Activated CD4-positive, alpha-beta T cell treated with anti-CD3 and anti-CD28 coated beads, Interleukin-2, amount 10 ng/mL, durations not matched to agents 24 days and 14 days (primary cell): ENCODE data around the gene MAN1A1. TPM values are rescaled to one million over a fixed set of nuclear protein-coding genes. Genes with fewer than 3 reads are reported as not detected.
"Not testable (repeated sequence)": the region's sequence is repeated elsewhere in the genome, so short reads cannot be mapped to it uniquely, and the experiment has no call there.

Experiments
- DNase-seq: peaks from one replicate; pipeline ENCODE4 v3.0.0; 2022
- H3K27ac Mint-ChIP-seq: one replicate; pipeline ENCODE4 v1.8.0; 2022; ENCODE audit warnings: mild to moderate bottlenecking, mixed read lengths
- H3K27me3 Mint-ChIP-seq: one replicate; pipeline ENCODE4 v1.8.0; 2022; ENCODE audit warnings: mixed read lengths
- H3K36me3 Mint-ChIP-seq: one replicate; pipeline ENCODE4 v1.8.0; 2022; ENCODE audit warnings: low read depth, mild to moderate bottlenecking, mixed read lengths
- H3K4me1 Mint-ChIP-seq: one replicate; pipeline ENCODE4 v1.8.0; 2021; ENCODE audit warnings: mixed read lengths
- H3K4me3 Mint-ChIP-seq: one replicate; pipeline ENCODE4 v1.8.0; 2022; ENCODE audit warnings: mild to moderate bottlenecking, moderate library complexity, mixed read lengths
- H3K9me3 Mint-ChIP-seq: one replicate; pipeline ENCODE4 v1.8.0; 2021; ENCODE audit warnings: mixed read lengths
- intact Hi-C: fragments of 100-400 bp; cut with micrococcal nuclease; formaldehyde crosslinking; loops from one replicate; pipeline ENCODE4 v1.15.1; 2023
- total RNA-seq: library from RNA; stranded (reverse); gene quantifications from 2 replicates; pipeline ENCODE4 v1.2.3, GENCODE V29; 2022

The MAN1A1 gene
- total RNA-seq, 1 donor from 2014 or later, result 43.7 TPM

DNA sequence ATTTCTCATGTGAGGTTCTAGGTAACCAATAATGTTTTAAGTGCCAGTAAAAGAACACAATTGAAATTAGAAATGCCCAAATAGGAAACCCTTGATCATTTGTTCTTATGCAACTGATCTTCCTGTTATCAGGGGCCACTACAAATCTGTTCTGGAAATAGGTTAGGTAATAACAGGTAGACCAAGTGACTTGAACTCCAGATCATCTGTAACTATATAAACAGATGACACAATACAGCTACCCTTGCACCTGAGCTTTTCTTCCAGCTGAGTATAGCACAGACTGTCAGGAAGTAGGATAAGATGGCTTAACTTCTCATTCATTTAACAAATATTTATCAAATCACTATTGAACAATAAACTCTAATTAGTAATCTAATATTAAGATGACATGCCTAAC is 52.5 kb downstream of the MAN1A1 start:
- peaks cover 7% of the 10 kb centered on the region for H3K9me3 Mint-ChIP-seq
- no peak overlapping the region for H3K4me3 Mint-ChIP-seq
- H3K27ac Mint-ChIP-seq, result no peak overlapping the region
- peaks cover 25% of the 10 kb centered on the region for H3K4me1 Mint-ChIP-seq
- H3K27me3 Mint-ChIP-seq, result no peaks in the 10 kb centered on the region
- DNase-seq, result no peak
- intact Hi-C loops, result loop anchor here (5.0 kb wide), 1 partner anchor 35 kb away; no protein-coding TSS in a partner anchor
- H3K36me3 Mint-ChIP-seq, result peaks cover 23% of the 10 kb centered on the region

DNA sequence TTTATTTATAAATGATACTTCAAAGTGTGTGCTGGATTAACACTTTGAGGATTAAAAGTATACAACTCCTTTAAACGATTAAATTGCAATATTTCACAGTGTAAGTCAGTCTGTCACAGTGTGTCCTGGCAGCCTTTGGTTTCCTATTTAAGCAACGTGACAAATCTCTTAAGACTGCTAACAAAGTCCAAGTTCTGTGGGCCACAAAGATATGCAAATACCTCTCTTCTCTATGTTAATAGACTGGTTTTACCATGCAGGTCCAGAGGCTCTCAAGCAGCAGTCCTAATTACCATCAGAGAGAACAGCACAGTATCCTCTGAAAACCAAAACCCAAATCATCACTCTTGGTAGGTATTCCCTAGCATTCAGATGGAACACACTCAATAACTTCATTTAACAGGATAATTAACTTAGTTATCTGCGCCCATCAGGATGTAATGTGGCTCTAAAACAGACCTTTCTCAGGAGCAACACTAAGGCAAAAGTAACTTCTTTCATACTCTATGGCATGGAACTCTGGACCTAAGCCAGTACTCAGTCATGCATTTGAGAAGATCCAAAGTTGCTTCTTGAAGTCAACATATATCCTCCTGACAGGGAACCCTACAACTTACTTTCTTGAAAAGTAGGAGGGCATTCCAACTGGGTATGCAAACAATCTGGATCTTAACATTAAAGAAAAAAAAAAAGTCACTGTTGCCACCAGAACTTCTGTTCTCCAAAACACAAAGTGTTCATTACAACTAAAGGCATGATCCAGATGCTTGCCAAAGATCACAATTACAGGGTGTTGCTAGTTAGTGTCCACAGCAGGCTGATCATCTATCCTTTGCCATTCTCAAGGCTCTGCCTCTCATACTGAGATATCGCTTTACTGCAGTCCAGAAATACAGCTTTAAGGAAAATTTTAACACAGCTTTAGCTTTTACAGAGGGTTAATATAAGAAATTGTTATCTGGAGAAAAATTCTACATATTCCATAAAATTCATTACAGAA is 53.2 kb downstream of the MAN1A1 start:
- Mint-ChIP-seq H3K36me3 (peaks cover 23% of the 10 kb centered on the region), H3K9me3 (peaks cover 8% of the 10 kb centered on the region), H3K27me3 (no peaks in the 10 kb centered on the region), H3K4me1 (peaks cover 25% of the 10 kb centered on the region), H3K27ac (no peak overlapping the region), H3K4me3 (no peak overlapping the region)
- intact Hi-C loops, result loop anchor here (5.0 kb wide), 1 partner anchor 34 kb away; no protein-coding TSS in a partner anchor
- no peak for DNase-seq

DNA sequence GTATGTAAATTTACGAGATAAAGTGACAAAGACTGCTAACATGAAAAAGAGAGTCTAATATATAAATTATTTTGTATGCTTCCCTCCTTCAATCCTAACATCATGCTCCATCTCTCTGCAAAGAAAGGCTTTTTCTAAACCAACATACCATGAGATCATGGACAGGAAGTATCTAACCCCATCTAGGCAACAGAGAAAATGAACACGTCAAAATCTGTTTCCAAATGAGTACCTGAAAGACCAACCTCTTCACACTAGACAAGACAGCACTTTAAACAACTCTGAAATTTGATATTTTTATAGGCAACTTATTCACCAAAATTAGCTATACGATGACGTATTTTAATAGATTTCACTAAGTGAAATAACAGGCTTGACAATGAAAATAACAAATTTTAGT is 54.6 kb downstream of the MAN1A1 start:
- Mint-ChIP-seq H3K36me3 (peaks cover 30% of the 10 kb centered on the region), H3K27me3 (no peaks in the 10 kb centered on the region), H3K4me3 (peak overlapping the region; percentile 1), H3K27ac (peak overlapping the region; percentile 10), H3K4me1 (peaks cover 25% of the 10 kb centered on the region), H3K9me3 (peaks cover 12% of the 10 kb centered on the region)
- intact Hi-C loops, result loop anchor here (2.0 to 5.0 kb wide), 3 partner anchors 14 to 42 kb away; no protein-coding TSS in a partner anchor
- no peak for DNase-seq

DNA sequence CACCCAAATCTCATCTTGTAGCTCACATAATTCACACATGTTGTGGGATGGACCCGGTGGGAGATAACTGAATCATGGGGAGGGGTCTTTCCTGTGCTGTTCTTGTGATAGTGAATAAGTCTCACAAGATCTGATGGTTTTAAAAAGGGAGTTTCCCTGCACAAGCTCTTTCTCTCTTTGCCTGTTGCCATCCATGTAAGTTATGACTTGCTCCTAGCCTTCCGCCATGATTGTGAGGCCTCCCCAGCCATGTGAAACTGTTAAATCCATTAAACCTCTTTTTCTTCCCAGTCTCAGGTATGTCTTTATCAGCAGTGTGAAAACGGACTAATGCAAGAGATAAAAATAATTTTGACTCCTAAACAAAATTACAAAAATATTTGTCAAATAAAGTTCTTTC is 58.5 kb downstream of the MAN1A1 start:
- H3K27me3 Mint-ChIP-seq, intact Hi-C loops, H3K4me3 Mint-ChIP-seq, H3K9me3 Mint-ChIP-seq, DNase-seq, H3K27ac Mint-ChIP-seq: not testable (repeated sequence)
- H3K36me3 Mint-ChIP-seq, result peaks cover 40% of the 10 kb centered on the region
- peaks cover 23% of the 10 kb centered on the region for H3K4me1 Mint-ChIP-seq

DNA sequence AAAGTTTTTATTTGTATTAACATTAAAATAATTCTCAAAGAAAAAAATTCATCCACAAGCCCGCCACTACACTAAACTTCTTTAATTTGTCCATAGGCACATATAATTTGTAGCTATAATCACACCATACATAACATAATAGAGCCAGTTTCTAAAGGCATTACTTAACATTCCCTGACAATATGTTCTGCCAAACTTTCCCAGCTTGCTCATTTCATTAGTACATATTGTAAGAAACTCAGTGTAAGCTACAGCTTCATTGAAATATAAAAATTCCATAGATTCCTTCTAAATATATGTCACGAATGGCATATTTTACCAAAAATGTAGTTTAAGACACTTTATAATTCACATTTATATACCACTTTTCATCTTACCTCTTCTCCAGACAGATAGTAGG is 59.3 kb downstream of the MAN1A1 start:
- intact Hi-C loops, result no loop called here
- DNase-seq, result no peak
- Mint-ChIP-seq H3K9me3 (peaks cover 9% of the 10 kb centered on the region), H3K27ac (no peak overlapping the region), H3K4me1 (peaks cover 18% of the 10 kb centered on the region), H3K4me3 (no peak overlapping the region), H3K36me3 (peaks cover 38% of the 10 kb centered on the region), H3K27me3 (no peaks in the 10 kb centered on the region)

DNA sequence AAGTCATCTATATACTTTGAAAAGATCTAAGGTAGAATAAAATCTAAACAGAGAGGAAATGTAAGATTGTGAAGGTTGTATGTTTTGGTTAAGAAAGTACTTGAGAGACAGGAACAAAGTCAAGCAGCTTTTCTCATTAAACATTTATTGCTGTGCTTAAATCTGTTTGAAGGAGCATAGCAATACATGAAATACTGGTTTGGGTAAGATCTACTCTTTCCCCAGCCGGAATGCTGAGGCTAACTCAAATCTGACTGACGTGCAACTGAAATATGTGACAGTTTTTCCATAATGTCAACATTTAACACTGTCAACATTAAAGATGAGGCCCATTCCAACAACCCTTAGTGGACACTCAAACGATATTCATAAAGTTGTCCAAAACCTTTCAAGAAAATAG is 59.9 kb downstream of the MAN1A1 start:
- peaks cover 11% of the 10 kb centered on the region for H3K4me1 Mint-ChIP-seq
- intact Hi-C loops, result no loop called here
- H3K4me3 Mint-ChIP-seq, result no peak overlapping the region
- H3K27me3 Mint-ChIP-seq, result no peaks in the 10 kb centered on the region
- H3K36me3 Mint-ChIP-seq, result peaks cover 38% of the 10 kb centered on the region
- DNase-seq, result no peak
- H3K9me3 Mint-ChIP-seq, result peaks cover 8% of the 10 kb centered on the region
- no peak overlapping the region for H3K27ac Mint-ChIP-seq

DNA sequence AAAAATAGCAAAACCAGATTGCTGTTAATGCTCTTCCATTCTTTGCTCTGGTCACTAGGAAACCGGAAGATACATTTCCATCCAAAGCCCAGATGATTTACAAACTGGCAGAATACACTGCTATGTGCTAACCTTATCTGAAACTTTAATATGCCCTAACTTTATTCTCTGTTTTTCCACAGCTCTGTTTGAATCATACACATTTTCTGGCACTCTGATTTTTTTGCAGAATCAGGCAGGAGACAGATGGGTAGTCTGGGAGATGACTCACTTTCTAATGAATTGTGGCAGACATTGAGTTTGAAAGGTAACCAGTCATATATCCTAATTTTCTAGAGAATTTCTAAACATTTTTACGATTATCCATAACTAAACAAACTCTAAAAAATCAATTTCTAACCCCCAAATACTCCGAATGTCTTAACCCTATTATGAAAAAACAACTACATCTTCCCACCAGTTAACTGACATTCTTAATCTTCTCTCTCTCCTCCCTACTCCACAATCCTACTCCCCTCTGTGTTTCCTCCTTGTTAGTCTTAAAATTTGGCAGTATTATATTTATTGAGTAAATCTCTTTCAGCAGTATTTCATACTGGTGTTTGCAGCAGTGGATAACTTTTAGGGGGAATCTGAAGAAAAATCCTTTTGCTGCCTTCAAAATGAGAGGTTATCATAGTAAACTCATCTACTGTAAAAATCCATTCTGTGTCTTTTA is 63.5 kb downstream of the MAN1A1 start:
- H3K4me1 Mint-ChIP-seq, result peaks cover 22% of the 10 kb centered on the region
- no peak overlapping the region for H3K4me3 Mint-ChIP-seq
- peaks cover 49% of the 10 kb centered on the region for H3K36me3 Mint-ChIP-seq
- H3K9me3 Mint-ChIP-seq, result peaks cover 4% of the 10 kb centered on the region
- no peaks in the 10 kb centered on the region for H3K27me3 Mint-ChIP-seq
- no peak overlapping the region for H3K27ac Mint-ChIP-seq
- intact Hi-C loops, result no loop called here
- DNase-seq, result no peak

DNA sequence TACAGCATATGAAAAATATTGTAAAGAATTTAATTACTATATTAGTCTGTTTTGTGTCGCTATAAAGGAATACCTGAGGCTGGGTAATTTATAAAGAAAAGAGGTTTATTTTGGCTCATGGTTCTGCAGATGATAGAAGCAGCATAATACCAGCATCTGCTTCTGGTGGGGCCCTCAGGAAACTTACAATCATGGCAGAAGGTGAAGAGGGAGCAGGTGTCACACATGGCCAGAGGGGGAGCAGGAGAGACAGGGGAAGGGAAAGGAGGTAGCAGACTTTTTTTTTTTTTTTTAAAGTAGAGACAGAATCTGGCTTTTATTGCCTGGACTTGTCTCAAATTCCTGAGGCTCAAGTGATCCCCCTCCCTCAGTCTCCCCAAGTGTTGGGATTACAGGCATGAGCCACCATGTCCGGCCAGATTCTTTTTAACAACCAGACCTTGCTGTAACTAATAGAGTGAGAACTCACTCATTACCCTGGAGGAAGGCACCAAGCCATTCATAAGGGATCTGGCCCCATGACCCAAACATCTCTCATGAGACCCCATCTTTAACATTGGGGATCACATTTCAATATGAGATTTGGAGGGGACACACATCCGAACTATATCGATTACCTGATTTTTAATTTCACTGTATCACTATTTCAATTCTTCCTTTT is 64.6 kb downstream of the MAN1A1 start:
- intact Hi-C loops, result no loop called here
- peaks cover 46% of the 10 kb centered on the region for H3K36me3 Mint-ChIP-seq
- peaks cover 3% of the 10 kb centered on the region for H3K9me3 Mint-ChIP-seq
- H3K27ac Mint-ChIP-seq, result no peak overlapping the region
- peaks cover 22% of the 10 kb centered on the region for H3K4me1 Mint-ChIP-seq
- no peaks in the 10 kb centered on the region for H3K27me3 Mint-ChIP-seq
- no peak overlapping the region for H3K4me3 Mint-ChIP-seq
- peak; percentile 67 for DNase-seq

DNA sequence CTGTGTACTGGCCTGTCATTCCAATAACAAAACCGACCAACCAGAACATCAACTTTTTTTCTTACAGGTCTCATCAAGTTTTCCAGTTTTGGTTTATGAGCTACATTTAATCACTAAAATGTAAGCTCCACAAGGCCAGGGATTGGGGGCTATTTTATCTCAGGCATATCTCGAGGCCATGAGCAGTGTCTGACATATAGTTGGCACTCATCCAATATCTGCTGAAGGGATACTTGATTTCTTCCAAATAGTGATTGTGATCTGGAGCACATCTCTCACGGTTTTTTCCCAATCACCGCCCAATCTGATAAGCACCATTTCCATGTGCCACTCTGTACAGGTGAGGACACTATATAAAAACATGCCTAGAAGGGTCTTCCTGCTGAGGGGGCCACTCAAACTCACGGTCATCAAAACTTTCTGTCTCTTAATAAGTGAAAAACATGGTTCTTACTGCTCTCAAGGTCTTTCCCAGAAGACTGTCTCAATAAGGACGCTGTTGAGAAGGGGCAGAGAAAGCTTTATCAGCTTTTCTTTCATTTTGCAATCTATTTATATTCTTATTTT is 65.5 kb downstream of the MAN1A1 start:
- Mint-ChIP-seq H3K9me3 (peaks cover 3% of the 10 kb centered on the region), H3K4me1 (peaks cover 17% of the 10 kb centered on the region), H3K27ac (no peak overlapping the region), H3K36me3 (peaks cover 40% of the 10 kb centered on the region), H3K27me3 (no peaks in the 10 kb centered on the region), H3K4me3 (no peak overlapping the region)
- no peak for DNase-seq
- intact Hi-C loops, result loop anchor here (2.0 kb wide), 1 partner anchor 17 kb away; no protein-coding TSS in a partner anchor

DNA sequence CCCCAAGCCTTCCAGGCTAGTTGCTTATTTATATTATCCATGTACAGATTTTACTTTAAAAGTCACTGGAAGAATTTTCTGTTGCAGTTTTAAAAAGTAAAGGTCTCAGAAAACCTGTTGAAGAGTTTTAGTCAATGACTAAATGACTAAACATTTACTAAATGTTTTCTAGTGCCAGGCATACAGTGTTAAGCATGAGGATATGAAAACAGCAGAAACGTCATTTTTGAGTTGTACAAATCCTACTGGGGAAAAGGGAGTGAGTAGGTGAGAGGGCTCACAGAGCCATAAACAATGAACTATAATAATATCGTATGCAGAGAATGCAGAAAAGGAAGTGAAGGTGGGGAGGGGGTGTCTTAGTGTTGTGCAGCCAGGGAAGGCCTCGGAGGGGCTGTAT is 66.3 kb downstream of the MAN1A1 start:
- Mint-ChIP-seq H3K9me3 (peaks cover 3% of the 10 kb centered on the region), H3K27ac (no peak overlapping the region), H3K27me3 (no peaks in the 10 kb centered on the region), H3K36me3 (peaks cover 40% of the 10 kb centered on the region), H3K4me3 (no peak overlapping the region), H3K4me1 (peaks cover 17% of the 10 kb centered on the region)
- intact Hi-C loops, result loop anchor here (2.0 kb wide), 1 partner anchor 16 kb away; no protein-coding TSS in a partner anchor
- no peak for DNase-seq

DNA sequence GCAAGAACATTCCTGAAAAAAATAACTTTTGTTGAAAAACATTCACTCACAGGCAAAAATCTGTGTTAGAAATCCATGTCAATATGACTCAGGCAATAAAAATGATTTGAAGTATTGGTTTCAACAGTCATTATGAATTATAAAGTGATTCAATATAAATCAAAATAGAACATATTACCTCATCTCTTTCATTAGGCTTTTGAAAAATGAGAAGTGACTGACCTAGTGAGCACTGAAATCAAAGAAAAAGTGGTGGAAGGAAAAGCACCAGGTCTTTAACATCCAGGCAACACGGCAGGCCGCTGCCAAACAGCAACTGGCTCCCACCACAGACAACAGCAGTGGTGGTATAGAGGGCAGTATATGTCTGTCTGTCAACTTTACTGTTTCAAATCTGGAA is 68.9 kb downstream of the MAN1A1 start:
- Mint-ChIP-seq H3K36me3 (peaks cover 34% of the 10 kb centered on the region), H3K4me3 (no peak overlapping the region), H3K4me1 (peaks cover 12% of the 10 kb centered on the region), H3K27ac (no peak overlapping the region), H3K9me3 (peaks cover 3% of the 10 kb centered on the region), H3K27me3 (no peaks in the 10 kb centered on the region)
- DNase-seq, result no peak
- intact Hi-C loops, result no loop called here

DNA sequence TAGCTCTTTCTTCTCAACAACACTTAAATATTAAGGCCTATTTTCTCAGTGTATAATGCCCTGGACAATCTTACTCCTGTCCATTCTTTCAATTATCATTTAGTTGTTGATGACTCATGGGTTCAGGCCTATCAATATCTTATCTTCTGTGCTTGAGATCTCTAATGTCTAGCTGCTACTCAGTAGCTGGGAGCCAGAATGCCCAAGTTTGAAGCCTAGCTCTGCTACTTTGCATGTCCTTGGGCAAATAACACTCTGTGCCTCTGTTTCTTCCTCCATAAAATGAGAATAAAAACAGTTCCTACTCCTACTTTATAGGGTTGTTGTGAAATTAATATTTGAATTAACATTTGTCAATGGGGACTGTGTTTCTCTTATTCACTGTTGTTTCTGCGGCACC is 69.5 kb downstream of the MAN1A1 start:
- no peak overlapping the region for H3K27ac Mint-ChIP-seq
- no peak overlapping the region for H3K4me3 Mint-ChIP-seq
- H3K9me3 Mint-ChIP-seq, result peaks cover 3% of the 10 kb centered on the region
- peaks cover 37% of the 10 kb centered on the region for H3K36me3 Mint-ChIP-seq
- DNase-seq, result no peak
- intact Hi-C loops, result no loop called here
- H3K27me3 Mint-ChIP-seq, result no peaks in the 10 kb centered on the region
- peaks cover 12% of the 10 kb centered on the region for H3K4me1 Mint-ChIP-seq

DNA sequence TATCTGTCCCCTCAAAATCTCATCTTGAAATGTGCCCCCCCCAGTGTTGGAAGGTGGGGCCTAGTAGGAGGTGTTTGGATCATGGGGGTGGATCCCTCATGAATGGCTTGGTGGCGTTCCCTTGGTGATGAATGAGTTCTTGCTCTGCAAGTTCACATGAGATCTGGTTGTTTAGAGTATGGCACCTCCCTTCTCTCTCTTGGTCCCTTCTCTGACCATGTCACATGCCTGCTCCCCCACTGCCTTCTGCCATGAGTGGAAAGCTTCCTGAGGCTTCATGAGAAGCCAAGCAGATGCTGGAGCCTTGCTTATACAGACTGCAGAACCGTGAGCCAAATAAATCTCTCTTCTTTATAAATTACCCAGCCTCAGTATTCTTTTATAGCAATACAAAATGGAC is 70.9 kb downstream of the MAN1A1 start:
- DNase-seq, result no peak
- intact Hi-C loops, result no loop called here

More for the DNA sequence above, 70.9 kb downstream of the MAN1A1 start:
- Mint-ChIP-seq H3K4me1 (peaks cover 11% of the 10 kb centered on the region), H3K27ac (no peak overlapping the region), H3K36me3 (peaks cover 34% of the 10 kb centered on the region), H3K9me3 (no peaks in the 10 kb centered on the region), H3K4me3 (no peak overlapping the region), H3K27me3 (no peaks in the 10 kb centered on the region)
